Activated CD4-positive, alpha-beta T cell treated with anti-CD3 and anti-CD28 coated beads, Interleukin-2, Interleukin-6, amounts not matched to agents 100 ng/mL and 50 ng/mL, durations not matched to agents 16 hours and 8 hours (primary cell): ENCODE data around the gene ARMH4.
A peak's percentile ranks its signal among the peaks of the same experiment; 100 is the strongest.

Experiments
- DNase-seq: peaks from one replicate; pipeline ENCODE4 v3.0.0-alpha.2; 2020

The ARMH4 gene

GRCh38 chr14:58098507-58098906 lies 53.5 kb downstream of the ARMH4 start:
- DNase-seq: no peak

DNA sequence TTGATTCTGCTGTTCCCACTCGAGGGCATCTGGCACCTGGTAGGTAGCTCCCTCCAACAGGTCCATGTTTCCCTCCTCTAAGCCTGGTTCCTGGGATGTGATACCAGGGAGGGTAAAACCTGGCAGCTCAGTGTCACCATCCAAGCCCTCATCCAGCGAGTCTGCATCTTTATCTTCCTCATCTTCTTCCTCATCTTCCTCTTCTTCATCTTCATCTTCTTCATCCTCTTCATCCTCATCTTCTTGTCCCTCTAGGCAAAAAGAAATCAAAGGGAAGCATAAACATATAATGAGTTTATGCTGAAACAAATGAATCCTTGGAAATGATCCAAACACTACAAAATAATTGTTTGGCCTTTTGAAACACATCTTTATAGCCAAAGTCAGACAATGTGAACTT lies 55.3 kb downstream of the ARMH4 start:
- no peak for DNase-seq

GRCh38 chr14:58091883-58092630 lies 60.0 kb downstream of the ARMH4 start:
- no peak for DNase-seq

- DNase-seq: no peak
Observed at GRCh38 chr14:58089612-58090011, 62.4 kb downstream of the ARMH4 start.

DNA sequence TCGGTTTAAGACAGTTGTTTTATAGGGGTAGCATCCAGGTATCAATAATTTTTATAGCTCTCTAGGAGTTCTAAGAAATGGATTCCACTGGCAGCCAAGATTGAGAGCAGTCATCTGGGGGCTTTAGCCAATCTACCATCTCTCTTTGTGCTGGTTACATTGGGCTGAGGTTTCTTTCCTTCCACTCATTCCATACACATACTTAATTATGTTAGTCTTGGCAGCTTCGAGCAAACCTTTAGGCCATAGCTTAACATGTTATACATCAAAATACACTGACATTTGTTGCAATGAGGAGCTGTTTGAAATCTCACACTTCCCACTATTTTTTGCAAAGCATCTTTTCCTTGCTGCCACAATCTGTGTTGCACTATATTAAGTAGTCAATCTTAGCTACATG lies 63.1 kb downstream of the ARMH4 start:
- no peak for DNase-seq

DNA sequence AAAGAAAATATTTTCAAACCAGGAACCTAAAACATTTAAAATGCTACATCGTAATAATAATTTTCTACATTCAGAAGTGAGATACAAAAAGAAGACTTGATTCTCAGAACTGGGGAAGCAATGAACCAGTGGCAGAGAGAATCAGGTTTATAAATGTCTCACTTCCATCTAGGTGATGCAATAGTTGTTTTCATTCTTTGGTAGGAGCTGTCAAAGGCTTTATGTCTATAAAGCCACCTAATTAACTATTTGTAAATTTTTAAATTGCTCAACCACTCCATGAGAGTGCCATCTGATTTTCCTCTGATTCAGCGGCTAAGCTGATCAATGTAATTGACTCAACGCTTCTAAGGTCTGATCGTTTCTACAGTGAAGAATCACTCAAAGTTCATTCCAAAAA lies 66.1 kb downstream of the ARMH4 start:
- no peak for DNase-seq

GRCh38 chr14:58082491-58083098 lies 69.4 kb downstream of the ARMH4 start:
- peak; percentile 8 for DNase-seq

GRCh38 chr14:58082011-58082410 lies 70.0 kb downstream of the ARMH4 start:
- DNase-seq: no peak

GRCh38 chr14:58078471-58078870 lies 73.5 kb downstream of the ARMH4 start:
- DNase-seq: no peak

DNA sequence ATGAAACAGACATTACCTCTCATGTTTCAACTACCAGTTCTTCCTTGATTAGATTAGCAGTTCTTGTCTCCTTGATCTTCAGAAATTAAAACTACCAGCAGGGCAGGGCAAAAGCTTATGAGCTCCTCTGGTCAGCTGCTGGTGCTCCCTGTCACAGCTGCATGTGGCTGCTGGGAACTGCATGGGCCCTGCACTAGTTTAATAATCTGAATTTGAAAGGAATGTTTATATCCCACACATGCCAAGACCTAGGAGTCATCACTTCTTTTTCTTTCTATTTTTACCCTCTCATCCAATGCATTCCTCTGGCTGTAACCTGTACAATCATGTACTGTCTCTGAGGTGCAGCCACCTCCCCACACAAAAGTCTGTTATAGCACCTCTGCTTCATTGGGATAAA lies 73.9 kb downstream of the ARMH4 start:
- DNase-seq: no peak

DNA sequence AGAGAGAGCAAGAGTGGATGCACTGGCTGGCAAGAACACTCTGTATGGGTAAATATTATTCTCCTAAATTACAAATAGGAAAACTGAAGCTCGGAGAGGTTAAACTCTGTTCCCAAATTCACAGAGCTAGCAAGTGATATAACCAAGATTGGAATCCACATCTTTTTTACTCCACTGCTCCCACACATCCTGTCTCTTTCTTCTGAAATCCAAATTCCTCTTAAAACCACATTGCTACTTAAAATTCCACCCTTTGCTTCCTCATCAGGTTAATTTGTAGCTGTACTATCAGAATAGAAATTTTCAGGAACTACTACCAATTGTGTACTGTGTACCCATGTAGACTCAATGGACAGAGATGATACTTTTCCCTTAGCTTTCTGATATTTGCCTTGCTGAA lies 74.4 kb downstream of the ARMH4 start:
- no peak for DNase-seq

- no peak for DNase-seq
Observed at GRCh38 chr14:58073516-58073915, 78.5 kb downstream of the ARMH4 start.

DNA sequence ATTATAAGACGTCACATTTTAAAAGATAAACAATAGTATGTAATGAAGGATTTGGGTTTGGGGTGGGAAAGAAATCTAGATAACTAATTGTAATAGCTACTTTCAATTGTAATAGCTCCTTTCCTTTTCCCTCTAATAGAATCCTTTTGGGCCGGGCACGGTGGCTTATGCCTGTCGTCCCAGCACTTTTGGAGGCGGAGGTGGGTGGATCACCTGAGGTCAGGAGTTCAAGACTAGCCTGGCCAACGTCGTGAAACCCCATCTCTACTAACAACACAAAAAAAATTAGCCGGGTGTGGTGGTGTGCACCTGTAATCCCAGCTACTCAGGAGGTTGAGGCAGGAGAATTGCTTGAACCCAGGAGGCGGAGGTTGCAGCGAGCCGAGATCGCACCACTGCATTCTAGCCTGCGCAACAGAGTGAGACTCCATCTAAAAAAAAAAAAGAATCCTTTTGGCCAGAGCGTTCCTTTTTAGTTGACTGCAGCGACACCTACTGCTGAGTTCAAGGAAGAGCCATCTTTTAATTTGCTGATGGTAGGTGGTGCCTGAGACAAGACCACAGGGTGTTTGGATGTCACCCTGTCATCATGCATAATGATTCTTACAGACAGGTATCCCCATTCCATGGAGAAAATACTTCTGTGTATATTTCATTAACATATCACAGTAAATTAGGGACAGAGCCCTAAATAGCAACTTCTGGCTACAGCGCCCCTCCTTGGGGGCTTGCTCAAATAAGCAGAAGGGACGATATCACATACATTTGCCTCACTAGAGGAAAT lies 79.5 kb downstream of the ARMH4 start:
- DNase-seq: peak; percentile 65

DNA sequence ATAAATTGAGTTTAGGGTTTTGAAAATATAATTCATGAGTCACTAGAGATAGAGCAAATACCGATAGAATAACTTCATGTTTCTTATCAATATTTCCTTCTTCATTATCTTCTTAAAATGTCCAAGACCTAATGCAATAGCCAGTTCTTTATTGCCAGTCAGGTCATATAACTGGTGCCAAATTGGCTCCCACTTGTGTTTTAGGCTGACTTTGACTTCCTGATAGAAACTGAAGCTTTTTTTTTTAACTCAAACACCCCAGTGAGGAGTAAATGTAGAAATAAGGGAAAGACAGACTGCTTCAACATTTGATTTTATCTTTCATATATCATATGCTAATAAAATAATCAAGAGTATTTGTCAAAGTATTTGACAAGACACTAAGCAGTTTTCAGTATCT lies 80.7 kb downstream of the ARMH4 start:
- DNase-seq: no peak

GRCh38 chr14:58068306-58068705 lies 83.7 kb downstream of the ARMH4 start:
- no peak for DNase-seq

GRCh38 chr14:58066115-58066514 lies 85.9 kb downstream of the ARMH4 start:
- DNase-seq: no peak

DNA sequence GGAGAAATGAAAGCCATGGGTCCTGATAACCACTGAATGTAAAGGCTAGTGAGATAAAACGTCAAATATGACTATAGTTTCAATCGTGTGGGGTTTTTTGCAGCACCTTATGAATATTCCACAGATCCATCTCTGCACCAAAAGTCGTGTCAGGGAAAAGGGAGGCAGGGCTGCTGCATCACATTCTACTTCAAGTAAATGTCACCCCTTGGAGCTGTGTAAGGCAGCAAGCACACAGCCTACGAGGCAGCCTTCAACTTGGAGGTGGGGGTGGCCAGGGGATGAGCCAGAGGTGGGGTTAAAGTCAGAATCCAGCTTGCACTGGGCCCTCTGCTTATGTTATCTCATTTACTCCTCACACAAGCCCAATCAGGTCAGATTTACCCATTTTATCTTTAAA lies 90.4 kb downstream of the ARMH4 start:
- DNase-seq: no peak

DNA sequence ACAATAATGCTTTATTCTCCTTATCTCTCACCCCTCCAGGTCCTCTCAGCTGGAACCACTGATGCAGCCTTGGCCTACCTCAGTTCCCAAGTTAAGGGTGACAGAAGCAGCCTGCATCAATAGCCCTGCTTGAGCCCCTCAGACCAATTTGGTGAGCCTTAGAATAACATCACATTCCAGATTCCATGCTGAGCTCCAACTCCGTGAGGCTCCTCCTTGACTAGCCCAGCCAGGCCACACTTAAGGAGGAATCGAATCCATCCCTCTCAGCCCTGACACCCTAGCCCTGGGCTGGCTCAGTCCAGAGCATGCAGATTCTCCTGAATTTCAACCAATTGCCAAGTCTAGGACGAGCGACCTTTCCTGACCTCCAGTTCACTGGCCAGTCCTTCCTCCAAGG lies 91.1 kb downstream of the ARMH4 start:
- DNase-seq: no peak

GRCh38 chr14:58060077-58060476 lies 91.9 kb downstream of the ARMH4 start:
- no peak for DNase-seq

DNA sequence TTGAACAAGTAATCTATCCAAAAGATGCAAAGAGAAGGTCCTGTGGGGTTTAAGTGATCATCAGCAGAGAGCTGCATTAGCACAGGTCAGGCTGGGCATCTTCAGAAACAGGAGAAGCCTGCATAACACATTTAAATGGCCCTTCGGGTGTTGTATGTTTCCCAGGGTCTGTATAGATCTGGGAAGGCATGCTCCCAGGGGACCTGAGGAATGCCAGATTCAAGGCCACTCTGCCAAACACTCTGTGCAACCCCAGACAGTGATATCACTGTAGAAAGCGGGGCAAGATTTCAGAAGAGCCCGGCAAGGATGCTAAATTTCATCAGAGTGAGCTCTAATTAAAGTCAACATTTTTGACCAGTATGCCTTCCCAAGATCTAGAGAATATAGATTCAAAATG lies 92.9 kb downstream of the ARMH4 start:
- DNase-seq: no peak

GRCh38 chr14:58055497-58056010 lies 96.5 kb downstream of the ARMH4 start:
- DNase-seq: no peak

GRCh38 chr14:58054100-58054499 lies 97.9 kb downstream of the ARMH4 start:
- no peak for DNase-seq

DNA sequence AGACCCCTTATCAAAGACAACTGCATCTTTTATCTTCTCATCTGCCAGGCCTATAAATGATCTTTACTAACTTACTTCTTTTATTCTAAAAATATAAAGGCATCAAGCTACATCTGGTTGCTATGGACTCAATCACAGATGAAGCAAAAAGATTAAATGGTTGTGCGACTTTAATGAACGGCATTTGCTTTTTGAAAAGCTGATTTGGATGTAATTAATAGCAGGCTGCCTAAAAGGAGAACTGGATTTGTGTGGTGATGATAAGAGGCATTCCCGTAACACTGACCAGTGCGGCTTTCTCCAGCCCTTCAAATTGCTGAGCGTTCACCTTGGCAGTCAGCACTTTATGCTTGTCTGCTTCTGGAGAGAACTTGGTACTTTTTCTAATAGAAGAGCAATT lies 103.8 kb downstream of the ARMH4 start:
- no peak for DNase-seq

GRCh38 chr14:58027904-58028303 lies 124.1 kb downstream of the ARMH4 start:
- DNase-seq: no peak
